Activated CD4-positive, alpha-beta T cell treated with anti-CD3 and anti-CD28 coated beads, Interleukin-2, amount 50 U/mL, for 4 hours (primary cell): ENCODE measurements around the gene LMOD2.

Source experiments
- DNase-seq, 2 experiments: peaks; one replicate each; pipeline ENCODE4 v3.0.0-alpha.2; 2020

Gene LMOD2

GRCh38 chr7:123640583-123640982 lies 15.1 kb upstream of the LMOD2 start:
- DNase-seq = no peak

- DNase-seq = no peak
These were observed 13.8 kb upstream of the LMOD2 start for GRCh38 chr7:123641901-123642300.

- DNase-seq = no peak
These were observed 11.9 kb upstream of the LMOD2 start for GRCh38 chr7:123643495-123644441.

GRCh38 chr7:123645516-123645915 lies 10.2 kb upstream of the LMOD2 start:
- no peak for DNase-seq

GRCh38 chr7:123647106-123647730 lies 8.4 kb upstream of the LMOD2 start:
- no peak for DNase-seq

GRCh38 chr7:123649964-123650363 lies 5.7 kb upstream of the LMOD2 start:
- no peak for DNase-seq

GRCh38 chr7:123650595-123650994 lies 5.1 kb upstream of the LMOD2 start:
- DNase-seq = no peak

GRCh38 chr7:123652406-123652805 lies 3.3 kb upstream of the LMOD2 start:
- no peak for DNase-seq

- DNase-seq = no peak
These were observed 2.5 kb upstream of the LMOD2 start for GRCh38 chr7:123653162-123653561.

GRCh38 chr7:123656544-123657303 lies 1.1 kb downstream of the LMOD2 start:
- DNase-seq = no peak

GRCh38 chr7:123657304-123657685 lies 1.6 kb downstream of the LMOD2 start:
- DNase-seq = no peak

GRCh38 chr7:123658023-123658422 lies 2.4 kb downstream of the LMOD2 start:
- no peak for DNase-seq

GRCh38 chr7:123660514-123661354 lies 5.1 kb downstream of the LMOD2 start:
- no peak for DNase-seq

- DNase-seq = no peak
These were observed 6.1 kb downstream of the LMOD2 start for GRCh38 chr7:123661765-123662164.

GRCh38 chr7:123662293-123662692 lies 6.6 kb downstream of the LMOD2 start:
- no peak for DNase-seq

GRCh38 chr7:123662755-123663154 lies 7.1 kb downstream of the LMOD2 start:
- DNase-seq = no peak

- no peak for DNase-seq
These were observed 7.5 kb downstream of the LMOD2 start for GRCh38 chr7:123663200-123663599.

GRCh38 chr7:123665157-123665556 lies 9.5 kb downstream of the LMOD2 start:
- no peak for DNase-seq

- DNase-seq = no peak
These were observed 10.2 kb downstream of the LMOD2 start for GRCh38 chr7:123665896-123666295.

- DNase-seq = no peak
These were observed 10.8 kb downstream of the LMOD2 start for GRCh38 chr7:123666492-123666891.

GRCh38 chr7:123669485-123669884 lies 13.8 kb downstream of the LMOD2 start:
- DNase-seq = no peak

GRCh38 chr7:123673137-123673732 lies 17.6 kb downstream of the LMOD2 start:
- no peak for DNase-seq
